ENCODE measurements around the gene SLC16A12. TPM values are rescaled to one million over a fixed set of nuclear protein-coding genes. Genes with fewer than 3 reads are reported as not detected.
A peak's percentile ranks its signal among the peaks of the same experiment; 100 is the strongest.
"Not testable (repeated sequence)": the region's sequence is repeated elsewhere in the genome, so short reads cannot be mapped to it uniquely, and the experiment has no call there.

SLC16A12 gene
- total RNA-seq, 1 experiment from 2014 or later = 0.10 TPM

GRCh38 chr10:89398003-89398749, 137.2 kb downstream of the SLC16A12 start:
- no peak for DNase-seq (ENCODE audit: extremely low read depth, low read depth)

GRCh38 chr10:89395141-89395540, 140.3 kb downstream of the SLC16A12 start:
- DNase-seq (ENCODE audit: extremely low read depth, low read depth) = no peak

GRCh38 chr10:89393898-89394297, 141.5 kb downstream of the SLC16A12 start:
- no peak for DNase-seq (ENCODE audit: extremely low read depth, low read depth)

GRCh38 chr10:89392974-89393373, 142.4 kb downstream of the SLC16A12 start:
- DNase-seq (ENCODE audit: extremely low read depth, low read depth) = peak; percentile 18

- peak; percentile 80 for DNase-seq (ENCODE audit: extremely low read depth, low read depth)
Measured at GRCh38 chr10:89391907-89392756, 143.3 kb downstream of the SLC16A12 start, which contains the start of gene IFIT1. Gene IFIT1, plus strand, starts transcription at chr10:89392623. Its CDS starts 90 bp downstream, at chr10:89392713.

GRCh38 chr10:89391226-89391576, 144.2 kb downstream of the SLC16A12 start:
- not testable (repeated sequence) for DNase-seq (ENCODE audit: extremely low read depth, low read depth)

- DNase-seq (ENCODE audit: extremely low read depth, low read depth) = no peak
Measured at GRCh38 chr10:89390476-89391225, 144.7 kb downstream of the SLC16A12 start.

- peak; percentile 19 for DNase-seq (ENCODE audit: extremely low read depth, low read depth)
Measured at GRCh38 chr10:89389254-89389653, 146.1 kb downstream of the SLC16A12 start.

- no peak for DNase-seq (ENCODE audit: extremely low read depth, low read depth)
Measured at GRCh38 chr10:89388806-89389205, 146.6 kb downstream of the SLC16A12 start.

- no peak for DNase-seq (ENCODE audit: extremely low read depth, low read depth)
Measured at GRCh38 chr10:89384474-89385340, 150.7 kb downstream of the SLC16A12 start.

GRCh38 chr10:89382757-89383156, 152.6 kb downstream of the SLC16A12 start:
- no peak for DNase-seq (ENCODE audit: extremely low read depth, low read depth)

Other genes starting within 250 kb of the SLC16A12 start
- 1.1 and 1.2 TPM in 2 replicates for gene IFIT2, start 233.5 kb downstream of the SLC16A12 start, total RNA-seq (2014; rRNA removed; shearing (Covaris generic))
- 2.5 and 3.1 TPM in 2 replicates for gene IFIT3, start 207.6 kb downstream of the SLC16A12 start, total RNA-seq (2014; rRNA removed; shearing (Covaris generic))
- gene IFIT1B, start 157.5 kb downstream of the SLC16A12 start, total RNA-seq (2014; rRNA removed; shearing (Covaris generic)) = not detected in 2 replicates
- 1.4 and 1.7 TPM in 2 replicates for gene IFIT1, start 143.0 kb downstream of the SLC16A12 start, total RNA-seq (2014; rRNA removed; shearing (Covaris generic))
- 19.5 and 20.1 TPM in 2 replicates for gene IFIT5, start 121.0 kb downstream of the SLC16A12 start, total RNA-seq (2014; rRNA removed; shearing (Covaris generic))
- gene PANK1, start 109.6 kb upstream of the SLC16A12 start, total RNA-seq (2014; rRNA removed; shearing (Covaris generic)) = 11.2 and 12.4 TPM in 2 replicates
- gene KIF20B, start 166.0 kb upstream of the SLC16A12 start, total RNA-seq (2014; rRNA removed; shearing (Covaris generic)) = 25.9 and 30.3 TPM in 2 replicates

Measured in NCI-H460 (cell line).